CD4-positive, alpha-beta T cell treated with Interferon alpha-2 for 1 hour (primary cell): ENCODE data around the gene CPE.
A peak's percentile ranks its signal among the peaks of the same experiment; 100 is the strongest.
"Not testable (repeated sequence)": the region's sequence is repeated elsewhere in the genome, so short reads cannot be mapped to it uniquely, and the experiment has no call there.

ENCODE experiments used
- DNase-seq, 2 donors: peaks; one replicate each; pipeline ENCODE4 v3.0.0-alpha.2; 2020 to 2022

Gene CPE

DNA sequence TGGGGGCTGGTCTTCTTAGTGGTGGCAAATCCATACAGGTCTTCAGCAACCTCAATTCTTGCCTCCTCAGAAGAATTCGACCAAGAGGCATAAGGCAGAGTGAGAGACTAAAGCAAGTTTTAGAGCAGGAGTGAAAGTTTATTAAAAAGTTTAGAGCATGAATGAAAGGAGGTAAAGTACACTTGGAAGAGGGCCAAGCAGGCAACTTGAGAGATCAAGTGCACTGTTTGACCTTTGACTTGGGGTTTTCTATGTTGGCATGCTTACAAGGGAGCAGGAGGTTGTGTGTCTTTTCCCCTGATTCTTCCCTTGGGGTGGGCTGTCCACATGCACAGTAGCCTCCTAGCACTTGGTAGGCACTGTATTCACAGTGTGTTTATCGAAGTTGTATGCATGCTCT is 91.2 kb downstream of the CPE start:
- no peak for DNase-seq

DNA sequence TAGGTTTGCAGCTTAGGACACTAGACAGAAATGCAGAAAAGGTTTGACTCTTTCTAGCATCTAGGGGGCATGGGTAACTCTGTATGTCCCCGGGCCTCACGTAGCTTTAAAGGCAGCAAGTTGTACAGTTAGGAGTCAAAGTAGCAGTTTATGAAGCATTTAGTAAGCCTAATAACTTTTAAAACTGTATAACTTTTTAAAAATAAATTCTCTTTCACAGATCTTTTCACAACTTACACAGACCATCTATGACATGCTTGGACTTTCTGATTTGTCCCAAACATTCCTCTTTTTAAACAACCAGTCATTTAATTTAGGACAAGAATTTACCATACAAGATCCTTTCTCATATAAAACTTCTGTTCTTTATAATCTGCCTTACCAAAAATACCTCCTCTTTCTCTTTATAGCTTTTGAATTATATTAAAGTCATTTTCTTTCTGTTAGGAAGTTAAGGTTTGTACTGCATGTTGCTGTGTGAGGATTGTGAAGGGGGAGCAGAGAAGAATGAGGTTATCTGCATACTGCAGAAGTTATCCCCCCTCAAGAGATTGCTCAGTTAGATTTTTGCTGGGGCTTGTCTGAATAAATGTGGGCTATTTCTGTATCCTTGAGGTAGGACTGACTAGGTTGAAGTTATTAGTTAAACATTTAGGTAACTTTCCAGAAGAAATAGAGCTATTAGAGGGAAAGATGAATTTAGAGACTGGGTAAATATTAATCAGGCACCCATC is 94.3 kb downstream of the CPE start:
- peak in 1 of 2 donors; percentile 3 for DNase-seq

DNA sequence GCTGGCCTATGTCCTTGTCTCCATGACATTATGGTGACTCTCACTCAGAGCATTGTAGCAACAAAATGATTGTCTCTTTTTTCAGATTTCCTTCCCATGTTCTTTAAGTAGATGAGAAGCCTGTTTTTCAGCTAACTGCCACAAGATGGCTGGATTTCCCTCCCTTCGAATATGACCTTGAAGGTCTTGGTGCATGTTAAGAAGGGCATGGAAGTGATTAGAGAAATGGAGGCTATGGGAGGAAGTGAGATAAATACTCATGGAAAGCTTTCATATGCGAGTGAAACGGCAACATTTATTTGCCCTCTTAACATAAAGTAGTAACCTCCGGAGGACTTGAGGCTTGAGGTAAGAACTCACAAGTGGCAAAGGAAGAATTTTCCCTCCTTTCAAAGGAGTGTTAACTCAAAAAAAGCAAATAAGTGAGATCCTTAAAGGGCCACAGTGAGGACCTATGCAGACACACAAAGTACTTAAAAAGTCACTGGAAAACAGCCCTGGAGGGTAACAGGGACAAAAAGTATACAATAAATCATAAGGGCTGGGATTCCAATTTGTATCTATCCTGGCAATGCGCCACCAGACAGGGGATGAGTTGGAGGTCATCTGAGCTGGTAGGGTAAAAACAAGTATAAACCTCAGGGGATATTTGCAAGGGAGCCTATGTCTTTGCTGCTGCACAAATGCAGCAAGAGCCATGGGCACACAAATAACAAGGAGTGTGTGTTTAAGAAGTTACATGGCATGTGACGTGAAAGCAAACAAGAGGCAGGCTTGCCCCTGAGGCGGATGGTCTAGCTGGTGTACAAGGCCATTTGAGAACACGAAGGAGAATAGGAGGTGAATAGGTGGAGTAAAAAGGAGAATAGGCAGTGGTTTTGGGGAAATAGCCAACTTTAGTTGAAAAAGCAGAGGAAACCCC is 96.2 kb downstream of the CPE start:
- no peak for DNase-seq

DNA sequence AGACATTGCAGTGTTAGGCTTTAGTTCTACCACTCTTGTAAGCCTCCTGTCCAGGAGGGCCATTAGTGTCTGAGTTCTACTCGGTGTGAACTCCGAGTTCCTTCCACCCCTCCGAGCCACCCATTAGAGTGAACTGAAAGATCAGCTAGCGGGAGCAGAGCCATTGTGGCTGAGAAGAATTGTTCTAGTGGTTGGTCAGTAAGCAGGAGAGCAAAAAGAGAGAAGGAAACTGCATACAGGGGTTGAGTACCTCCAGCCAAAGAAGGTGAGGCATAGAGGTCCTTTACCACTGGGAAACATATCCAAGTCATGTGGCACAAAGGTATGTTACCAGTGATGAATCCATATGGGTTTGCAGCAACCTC is 96.9 kb downstream of the CPE start:
- no peak for DNase-seq

DNA sequence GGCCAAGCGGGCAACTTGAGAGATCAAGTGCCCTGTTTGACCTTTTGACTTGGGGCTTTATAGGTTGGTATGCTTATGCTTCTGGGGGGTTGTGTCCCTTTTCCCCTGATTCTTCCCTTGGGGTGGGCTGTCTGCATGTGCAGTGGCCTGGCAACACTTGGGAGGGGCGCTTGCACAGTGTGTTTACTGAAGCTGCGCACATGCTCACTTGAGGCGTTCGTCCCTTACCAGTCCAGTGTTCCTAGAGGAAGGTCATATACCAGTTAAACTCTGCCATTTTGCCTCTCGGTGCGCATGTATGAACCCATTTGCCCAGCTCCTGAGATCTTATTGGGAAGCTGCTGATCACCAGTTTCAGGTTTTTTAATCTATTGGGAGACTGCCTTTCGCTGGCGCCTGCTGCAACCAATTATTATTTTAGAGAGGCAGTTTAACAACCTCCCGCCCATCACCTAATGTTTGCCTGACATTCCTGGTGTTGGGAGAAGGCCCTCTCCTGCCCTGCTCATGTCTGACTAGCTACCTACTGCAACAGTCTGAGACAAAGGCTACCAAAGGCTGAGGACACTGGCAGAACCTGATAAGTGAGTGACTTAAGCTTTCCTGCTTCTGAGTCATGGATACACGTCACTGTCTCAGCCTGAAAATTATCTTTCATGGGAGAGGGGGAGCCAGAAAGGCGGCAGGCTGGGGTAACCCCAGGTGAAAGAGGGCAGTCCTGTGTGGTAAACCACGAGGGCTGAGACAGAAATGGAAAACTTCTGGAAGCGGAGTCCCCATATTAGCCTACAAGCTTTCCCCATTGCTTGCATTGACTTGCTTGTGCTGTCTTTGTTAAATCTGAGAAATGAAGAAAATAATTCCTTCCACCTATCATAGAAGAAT is 97.6 kb downstream of the CPE start:
- DNase-seq: no peak

DNA sequence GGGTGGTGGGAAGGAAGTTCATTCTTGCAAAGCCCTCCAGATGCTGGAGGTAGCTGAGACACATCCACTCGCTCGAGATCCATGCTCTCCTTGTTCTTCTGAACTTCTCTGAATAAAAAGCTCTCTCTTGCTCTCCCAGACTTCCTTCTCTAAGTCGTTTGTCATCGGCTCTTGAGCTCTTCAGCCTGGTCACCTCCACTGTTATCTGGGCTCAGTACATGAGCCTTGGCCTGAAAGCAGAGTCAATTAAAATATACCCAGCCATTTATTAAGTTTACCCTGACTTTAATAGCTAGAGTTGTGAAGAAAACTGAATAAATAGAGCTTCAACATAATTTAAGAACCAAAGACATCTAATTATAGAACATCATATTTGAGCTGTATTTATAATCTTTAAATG is 99.0 kb downstream of the CPE start:
- no peak for DNase-seq

DNA sequence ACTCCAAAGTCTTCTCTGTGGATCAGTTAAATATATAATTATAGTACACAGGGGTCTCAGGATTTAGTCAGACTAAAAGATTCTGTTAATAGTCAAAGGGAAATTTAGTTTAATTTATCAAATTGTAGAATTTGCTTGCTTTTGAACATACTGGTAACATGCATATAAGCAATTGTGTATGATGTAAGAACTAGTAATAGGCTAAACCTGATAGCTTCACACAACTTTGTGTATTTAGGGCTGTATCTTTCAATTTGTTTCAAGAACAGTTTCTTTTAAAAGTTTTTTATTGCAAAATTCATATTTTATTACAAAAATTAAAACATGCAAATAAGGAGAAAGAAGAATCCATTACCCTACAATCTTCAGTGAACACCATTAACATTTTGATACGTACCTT is 99.5 kb downstream of the CPE start:
- no peak for DNase-seq

DNA sequence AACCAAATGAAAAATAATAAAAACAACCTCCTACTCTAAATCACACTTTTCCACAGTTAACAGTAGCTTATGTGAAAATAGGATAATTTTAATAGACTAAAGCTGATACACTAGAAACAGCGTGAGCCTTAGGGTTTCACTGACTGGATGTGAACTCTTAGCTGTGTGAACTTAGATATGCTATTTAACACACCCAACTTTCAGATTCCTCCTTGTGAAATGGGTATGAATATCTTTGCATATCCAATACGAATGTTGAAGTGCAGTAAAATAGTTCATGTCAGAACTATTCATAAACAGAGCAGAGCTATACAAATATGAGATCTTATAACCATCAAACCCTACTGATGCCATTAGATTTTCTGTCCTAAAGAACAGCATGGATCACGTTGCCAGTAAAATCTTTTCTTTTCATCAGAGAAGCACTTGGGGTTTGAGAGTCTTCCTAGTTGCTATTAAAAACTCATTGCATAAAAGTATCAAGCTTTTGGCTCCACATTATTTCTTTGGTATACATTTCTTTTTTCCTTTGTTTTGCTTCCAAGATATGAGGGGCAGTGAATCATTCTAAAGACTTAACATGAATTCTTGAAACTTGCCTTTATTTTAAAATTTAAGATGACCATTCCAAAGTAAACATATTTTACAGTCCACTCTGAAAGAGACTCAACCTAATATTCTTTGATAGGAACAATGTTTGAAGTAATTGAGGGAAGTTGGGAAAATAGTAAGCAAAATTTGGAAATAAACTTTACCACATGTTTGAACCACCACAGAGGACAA is 102.4 kb downstream of the CPE start:
- DNase-seq: no peak

DNA sequence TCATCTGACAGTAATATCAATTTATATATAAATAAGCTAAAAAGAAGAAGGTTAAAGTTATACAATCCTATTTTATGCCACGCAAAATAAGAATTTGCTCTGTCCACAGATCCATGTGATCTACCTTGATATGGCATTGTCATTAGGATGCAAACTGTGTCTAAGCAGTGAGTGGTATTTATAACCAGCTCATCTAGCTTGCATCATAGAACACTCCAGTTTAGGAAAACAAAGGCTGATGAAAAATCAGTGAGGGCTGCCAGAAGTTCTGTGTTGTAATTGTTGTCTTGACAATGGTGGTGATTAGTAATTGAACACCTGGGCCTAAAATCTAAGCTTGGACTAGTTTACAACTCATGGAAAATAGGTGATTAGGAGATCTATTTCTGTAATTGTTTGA is 111.0 kb downstream of the CPE start:
- DNase-seq: no peak

DNA sequence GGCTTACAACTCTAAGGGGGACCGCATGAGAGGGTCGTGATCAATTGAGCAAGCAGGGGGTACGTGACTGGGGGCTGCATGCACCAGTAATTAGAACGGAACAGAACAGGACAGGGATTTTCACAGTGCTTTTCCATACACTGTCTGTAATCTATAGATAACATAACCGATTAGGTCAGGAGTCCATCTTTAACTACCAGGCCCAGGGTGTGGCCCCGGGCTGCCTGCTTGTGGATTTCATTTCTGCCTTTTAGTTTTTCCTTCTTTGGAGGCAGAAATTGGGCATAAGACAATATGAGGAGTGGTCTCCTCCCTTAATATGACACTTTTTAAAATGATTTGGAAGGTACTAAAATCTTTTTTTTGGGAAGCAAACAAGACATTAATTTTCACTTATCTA is 113.8 kb downstream of the CPE start:
- DNase-seq: not testable (repeated sequence)

DNA sequence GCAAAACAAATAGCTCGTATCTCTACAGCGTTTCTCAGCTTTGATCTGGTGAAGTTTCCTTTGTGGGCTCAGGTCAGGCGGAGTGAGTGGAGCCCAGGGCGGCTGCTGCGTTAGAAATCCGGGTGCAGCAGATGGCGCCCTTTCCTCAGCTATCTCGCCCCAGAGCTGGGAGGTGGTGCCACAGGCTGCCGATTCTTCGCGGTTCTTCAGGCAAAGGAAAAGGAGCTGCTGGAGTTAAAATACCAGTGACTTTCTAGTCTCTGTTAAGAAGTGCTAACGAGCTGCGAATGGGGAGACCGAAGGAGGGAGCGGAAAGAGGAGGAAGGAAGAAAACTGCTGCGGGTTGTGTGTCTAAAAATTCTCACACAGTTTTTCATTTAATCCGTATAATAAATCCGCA is 114.6 kb downstream of the CPE start:
- DNase-seq: peak; percentile 38 to 59

DNA sequence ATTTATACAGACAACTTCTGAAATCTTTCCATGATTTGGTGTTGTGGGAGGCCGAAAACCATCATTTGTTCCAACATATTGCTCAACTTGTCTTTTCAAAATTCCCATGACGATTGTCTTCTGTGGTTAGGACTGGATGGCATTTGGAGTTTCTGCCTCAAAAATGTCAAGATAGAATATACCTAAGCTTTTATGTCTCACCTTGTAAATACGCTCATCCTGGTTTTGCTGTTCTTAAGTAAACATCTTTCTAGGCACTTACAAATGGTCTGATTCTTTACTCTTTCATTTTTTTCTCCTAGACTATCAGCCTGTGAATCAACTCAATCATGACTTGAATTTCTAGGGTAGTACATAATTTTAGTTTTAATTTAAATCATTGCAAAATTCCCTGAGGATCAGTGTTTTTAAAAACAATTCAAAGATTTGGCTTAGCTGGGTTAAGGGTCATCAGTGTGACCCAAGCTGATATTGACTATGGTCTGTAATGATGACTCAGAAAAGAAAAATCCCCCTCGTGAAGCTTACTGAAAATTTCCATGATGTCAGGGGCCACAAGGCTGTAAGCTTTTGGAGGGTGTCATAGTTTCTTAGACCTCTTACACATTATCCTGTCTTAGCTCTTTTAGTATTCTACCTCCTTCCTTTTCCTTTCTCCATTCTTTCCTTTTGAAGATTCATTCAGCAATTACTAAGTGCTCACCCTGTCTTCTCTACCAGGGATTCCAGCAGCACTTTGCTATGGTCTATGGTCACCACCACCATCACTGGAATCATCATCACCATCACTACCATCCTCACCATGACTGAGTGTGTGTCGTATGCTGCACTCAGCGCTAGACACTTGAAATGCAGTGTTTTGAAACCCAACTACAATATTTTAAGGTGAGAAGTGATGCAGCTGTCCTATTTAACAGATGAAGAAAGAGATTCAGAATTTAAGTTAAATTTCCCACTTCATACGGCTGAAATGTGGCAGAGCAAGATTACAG is 124.4 kb downstream of the CPE start:
- DNase-seq: no peak

DNA sequence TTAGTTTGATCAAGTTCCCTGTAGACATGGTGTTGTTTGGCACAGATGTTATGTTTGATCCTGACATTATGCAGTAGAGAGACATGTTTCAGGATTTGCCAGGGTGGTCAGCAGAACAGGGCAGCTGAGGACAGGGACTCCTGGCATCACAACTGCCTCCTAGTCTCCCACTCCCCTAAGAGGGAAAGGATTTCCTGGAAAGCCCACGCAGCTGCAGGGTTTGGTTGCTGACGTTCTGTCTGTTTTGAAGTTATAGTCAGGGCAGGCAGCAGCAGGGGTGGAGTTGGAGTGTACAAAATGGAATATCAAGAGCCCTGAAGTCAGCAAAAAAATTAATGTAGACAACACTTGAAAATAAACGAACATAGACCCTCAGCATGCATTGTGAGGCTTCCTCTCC is 125.4 kb downstream of the CPE start:
- DNase-seq: no peak

DNA sequence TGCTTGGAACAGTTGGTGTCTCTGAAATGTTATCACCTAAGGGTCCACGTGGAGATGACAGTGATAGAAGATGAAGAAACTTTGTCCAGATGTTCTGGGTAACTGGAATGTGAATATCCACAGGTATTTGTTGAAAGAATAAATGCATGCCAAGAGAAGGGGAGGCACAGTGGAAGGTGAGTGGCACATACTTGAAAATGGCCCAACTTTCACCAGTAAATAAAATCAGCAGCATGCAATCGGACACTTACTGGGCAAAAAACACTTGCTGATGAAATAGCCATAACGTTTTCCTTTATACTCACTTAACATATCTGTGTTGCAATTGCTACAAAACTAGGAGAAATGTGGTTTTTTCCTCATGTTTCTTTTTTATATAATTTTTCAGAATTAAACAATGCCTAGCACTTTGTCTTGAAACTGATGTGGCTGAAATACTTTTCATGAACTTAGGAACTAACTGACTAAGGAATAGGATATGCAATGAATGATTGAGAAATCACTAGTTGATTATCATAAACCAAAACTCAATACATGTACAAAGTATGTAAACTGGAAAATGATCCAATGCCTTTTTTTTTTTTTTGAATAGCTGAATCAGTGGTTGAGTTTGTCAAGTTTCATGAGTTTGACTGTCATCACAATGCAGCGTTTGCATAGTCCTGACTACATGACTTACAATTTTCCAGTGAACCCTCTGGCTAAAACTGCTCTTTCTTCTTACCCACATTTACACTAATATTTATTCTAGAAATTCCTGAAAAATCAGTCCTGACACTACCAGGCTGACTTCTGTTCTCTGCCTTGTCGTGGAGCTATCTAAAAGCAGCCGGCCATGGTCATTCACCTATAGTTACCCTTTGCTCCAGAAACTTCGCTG is 127.4 kb downstream of the CPE start:
- DNase-seq: no peak

DNA sequence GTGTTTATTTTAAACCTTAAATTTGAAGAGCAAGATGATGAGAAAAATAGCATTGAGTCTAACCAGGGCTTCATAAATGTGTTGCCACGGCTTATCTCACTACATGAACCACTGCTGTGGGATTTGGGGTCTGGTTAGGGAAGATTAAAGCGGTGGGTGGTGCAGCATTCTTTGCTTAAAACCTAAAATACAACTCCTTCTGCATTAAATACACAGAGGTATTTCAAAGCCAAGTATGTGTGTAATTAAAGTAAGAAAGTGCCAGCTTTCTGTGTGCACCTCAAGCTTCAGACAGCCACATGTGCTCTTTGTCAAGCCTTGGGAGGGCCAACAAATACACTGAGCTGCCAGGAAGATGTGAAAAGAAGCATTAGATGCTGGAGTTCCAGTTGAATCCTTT is 128.0 kb downstream of the CPE start:
- DNase-seq: no peak

DNA sequence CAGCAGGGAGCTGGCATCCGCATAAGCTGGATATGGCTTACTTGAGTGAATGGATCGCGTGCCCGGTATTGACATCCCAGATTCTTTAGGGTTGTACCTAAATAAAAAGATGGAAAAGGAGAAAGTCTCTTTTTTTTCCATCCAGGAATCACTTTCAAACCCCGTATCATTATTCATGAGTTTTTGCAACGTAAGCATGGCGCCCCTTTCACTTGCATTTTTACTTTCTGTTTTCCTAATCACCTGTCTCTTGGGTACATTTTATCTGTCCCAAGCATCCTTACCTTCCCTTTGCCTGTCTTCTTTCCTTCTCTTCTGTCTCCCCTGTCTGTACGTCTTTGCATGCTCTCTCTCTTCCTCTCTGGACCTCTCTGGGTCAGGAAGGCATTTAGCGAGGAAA is 128.6 kb downstream of the CPE start:
- no peak for DNase-seq

DNA sequence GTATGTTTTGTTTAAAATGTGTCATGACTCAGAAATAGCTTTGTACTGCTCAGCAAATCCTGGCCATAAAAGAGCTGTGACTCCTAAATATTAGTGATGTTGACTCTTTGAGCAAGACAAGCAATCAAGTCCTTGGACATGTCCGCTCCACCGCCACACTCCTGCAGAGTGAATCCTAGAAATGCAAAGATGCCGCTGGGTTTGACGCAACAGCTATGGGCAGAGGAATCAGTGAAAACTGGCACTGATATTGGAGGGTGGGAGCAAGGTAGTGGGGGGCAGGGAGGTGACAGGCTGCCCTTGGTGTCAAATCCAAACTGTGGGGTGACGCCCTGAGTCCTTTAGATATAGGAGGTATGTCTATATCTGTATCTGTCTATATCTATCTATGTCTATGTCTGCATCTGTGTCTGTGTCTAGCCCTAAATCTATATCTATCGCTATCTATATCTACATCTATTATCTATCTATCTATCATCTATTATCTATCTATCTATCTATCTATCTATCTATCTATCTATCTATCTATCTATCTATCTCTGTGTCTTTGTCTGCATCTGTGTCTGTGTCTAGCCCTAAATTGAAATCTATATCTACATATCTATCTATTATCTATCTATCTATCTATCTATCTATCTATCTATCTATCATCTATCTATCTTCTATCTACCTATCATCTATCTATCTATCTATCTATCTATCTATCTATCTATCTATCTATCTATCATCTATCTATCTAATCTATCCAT is 129.7 kb downstream of the CPE start:
- no peak for DNase-seq

DNA sequence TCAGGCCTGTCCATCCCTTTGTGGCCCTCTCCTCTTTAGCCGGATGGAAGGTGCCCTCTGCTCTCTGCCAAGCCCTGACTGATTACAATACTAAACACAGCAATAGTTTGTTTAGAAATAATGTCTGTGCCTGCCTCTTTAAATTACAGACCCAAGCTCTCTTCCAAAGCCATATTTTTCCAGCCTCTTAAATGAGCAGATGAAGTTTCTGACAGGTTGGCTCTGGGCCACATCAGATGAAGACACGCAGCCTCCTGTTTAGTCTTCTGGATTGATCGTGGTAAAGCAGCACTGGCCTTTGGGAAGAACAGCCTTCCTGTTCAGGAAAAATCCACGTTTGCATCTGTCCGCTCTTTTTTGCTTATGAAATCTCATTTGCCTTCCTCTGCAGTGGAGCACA is 133.6 kb downstream of the CPE start:
- no peak for DNase-seq

DNA sequence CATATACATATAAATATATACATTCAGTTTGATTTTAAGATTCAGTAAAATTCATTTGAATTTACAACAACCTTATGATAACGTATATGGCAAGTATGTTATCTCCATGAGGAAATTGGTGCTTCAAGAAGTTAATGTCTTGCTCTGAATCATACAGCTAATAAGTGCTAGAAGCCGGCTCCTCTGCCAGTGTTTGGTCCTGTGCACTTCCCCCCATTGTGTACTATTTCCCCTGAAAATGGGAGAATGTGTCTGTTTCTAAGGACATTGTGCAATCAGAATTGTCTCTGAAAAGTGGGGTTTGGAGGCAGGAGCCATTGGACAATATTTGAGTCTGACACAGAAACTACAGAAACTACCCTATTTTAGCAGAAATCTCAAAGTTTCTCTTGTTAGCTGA is 135.9 kb downstream of the CPE start:
- no peak for DNase-seq
